ENCODE results near the gene PLEKHA1.

PLEKHA1 gene

GRCh38 chr10:122445469-122445868, 71.0 kb downstream of the PLEKHA1 start:
- TF ChIP-seq GATA3 (IDR thresholded peaks at IDR 0.05; ENCODE audit: low read depth, low read length) (no peak), GATA2 (IDR thresholded peaks at IDR 0.05; ENCODE audit: low read depth, low read length) (no peak)

GRCh38 chr10:122445904-122446303, 71.4 kb downstream of the PLEKHA1 start:
- TF ChIP-seq GATA3 (IDR thresholded peaks at IDR 0.05; ENCODE audit: low read depth, low read length), result no peak

- TF ChIP-seq GATA3 (IDR thresholded peaks at IDR 0.05; ENCODE audit: low read depth, low read length), result no peak
- no peak for TF ChIP-seq GATA2 (IDR thresholded peaks at IDR 0.05; ENCODE audit: low read depth, low read length)
Observed at GRCh38 chr10:122446668-122447423, 72.3 kb downstream of the PLEKHA1 start.

GRCh38 chr10:122448600-122448999, 74.1 kb downstream of the PLEKHA1 start:
- no peak for TF ChIP-seq GATA2 (IDR thresholded peaks at IDR 0.05; ENCODE audit: low read depth, low read length)
- TF ChIP-seq GATA3 (IDR thresholded peaks at IDR 0.05; ENCODE audit: low read depth, low read length), result no peak

- no peak for TF ChIP-seq GATA3 (IDR thresholded peaks at IDR 0.05; ENCODE audit: low read depth, low read length)
- no peak for TF ChIP-seq GATA2 (IDR thresholded peaks at IDR 0.05; ENCODE audit: low read depth, low read length)
Observed at GRCh38 chr10:122449153-122449552, 74.6 kb downstream of the PLEKHA1 start.

- no peak for TF ChIP-seq GATA3 (IDR thresholded peaks at IDR 0.05; ENCODE audit: low read depth, low read length)
- no peak for TF ChIP-seq GATA2 (IDR thresholded peaks at IDR 0.05; ENCODE audit: low read depth, low read length)
Observed at GRCh38 chr10:122450353-122450990, 76.0 kb downstream of the PLEKHA1 start.

GRCh38 chr10:122454071-122454470, 79.6 kb downstream of the PLEKHA1 start:
- TF ChIP-seq GATA2 (IDR thresholded peaks at IDR 0.05; ENCODE audit: low read depth, low read length) (no peak), GATA3 (IDR thresholded peaks at IDR 0.05; ENCODE audit: low read depth, low read length) (no peak)

GRCh38 chr10:122454603-122455080, 80.1 kb downstream of the PLEKHA1 start, which contains the start of gene ARMS2:
TSS of gene ARMS2 (plus strand) at chr10:122454653. CDS start at chr10:122454728, 75 bp downstream.
- no peak for TF ChIP-seq GATA3 (IDR thresholded peaks at IDR 0.05; ENCODE audit: low read depth, low read length)
- no peak for TF ChIP-seq GATA2 (IDR thresholded peaks at IDR 0.05; ENCODE audit: low read depth, low read length)

GRCh38 chr10:122455376-122456079, 81.0 kb downstream of the PLEKHA1 start:
- TF ChIP-seq GATA3 (IDR thresholded peaks at IDR 0.05; ENCODE audit: low read depth, low read length) (no peak), GATA2 (IDR thresholded peaks at IDR 0.05; ENCODE audit: low read depth, low read length) (no peak)

GRCh38 chr10:122457934-122458333, 83.4 kb downstream of the PLEKHA1 start:
- no peak for TF ChIP-seq GATA3 (IDR thresholded peaks at IDR 0.05; ENCODE audit: low read depth, low read length)
- no peak for TF ChIP-seq GATA2 (IDR thresholded peaks at IDR 0.05; ENCODE audit: low read depth, low read length)

GRCh38 chr10:122458693-122459092, 84.2 kb downstream of the PLEKHA1 start:
- no peak for TF ChIP-seq GATA2 (IDR thresholded peaks at IDR 0.05; ENCODE audit: low read depth, low read length)
- no peak for TF ChIP-seq GATA3 (IDR thresholded peaks at IDR 0.05; ENCODE audit: low read depth, low read length)

GRCh38 chr10:122459561-122460273, 85.2 kb downstream of the PLEKHA1 start:
- TF ChIP-seq GATA3 (IDR thresholded peaks at IDR 0.05; ENCODE audit: low read depth, low read length) (no peak), GATA2 (IDR thresholded peaks at IDR 0.05; ENCODE audit: low read depth, low read length) (no peak)

GRCh38 chr10:122460891-122461293, 86.4 kb downstream of the PLEKHA1 start:
- TF ChIP-seq GATA2 (IDR thresholded peaks at IDR 0.05; ENCODE audit: low read depth, low read length), result no peak

GRCh38 chr10:122461367-122461728, 86.8 kb downstream of the PLEKHA1 start, which contains the start of gene HTRA1:
TSS of gene HTRA1 (plus strand) at chr10:122461553. CDS start at chr10:122461653, 100 bp downstream.
- TF ChIP-seq GATA2 (IDR thresholded peaks at IDR 0.05; ENCODE audit: low read depth, low read length) (no peak), GATA3 (IDR thresholded peaks at IDR 0.05; ENCODE audit: low read depth, low read length) (no peak)
